Activated CD8-positive, alpha-beta memory T cell treated with anti-CD3 and anti-CD28 coated beads for 36 hours (primary cell): ENCODE results near the gene LRCH1. TPM values are rescaled to one million over a fixed set of nuclear protein-coding genes. Genes with fewer than 3 reads are reported as not detected.
"Not testable (repeated sequence)": the region's sequence is repeated elsewhere in the genome, so short reads cannot be mapped to it uniquely, and the experiment has no call there.

Source experiments
- CTCF ChIA-PET: fragments of 350-600 bp; sonication (Branson Sonifier 250); formaldehyde crosslinking; loops from one replicate; lab custom pipeline; 2021; ENCODE audit warnings: antibody characterized with exemption; lab: Charles Lee
- POLR2A ChIA-PET: fragments of 350-600 bp; sonication (Branson Sonifier 250); formaldehyde crosslinking; loops from one replicate; lab custom pipeline; 2021; ENCODE audit warnings: antibody characterized with exemption; lab: Charles Lee
- total RNA-seq, 2 experiments: library from RNA; stranded (reverse); gene quantifications; one replicate each; pipeline ENCODE4 v1.2.3, GENCODE V29; 2021

Gene LRCH1
- total RNA-seq: 10 to 100 TPM; 16.1 to 16.5 TPM

DNA sequence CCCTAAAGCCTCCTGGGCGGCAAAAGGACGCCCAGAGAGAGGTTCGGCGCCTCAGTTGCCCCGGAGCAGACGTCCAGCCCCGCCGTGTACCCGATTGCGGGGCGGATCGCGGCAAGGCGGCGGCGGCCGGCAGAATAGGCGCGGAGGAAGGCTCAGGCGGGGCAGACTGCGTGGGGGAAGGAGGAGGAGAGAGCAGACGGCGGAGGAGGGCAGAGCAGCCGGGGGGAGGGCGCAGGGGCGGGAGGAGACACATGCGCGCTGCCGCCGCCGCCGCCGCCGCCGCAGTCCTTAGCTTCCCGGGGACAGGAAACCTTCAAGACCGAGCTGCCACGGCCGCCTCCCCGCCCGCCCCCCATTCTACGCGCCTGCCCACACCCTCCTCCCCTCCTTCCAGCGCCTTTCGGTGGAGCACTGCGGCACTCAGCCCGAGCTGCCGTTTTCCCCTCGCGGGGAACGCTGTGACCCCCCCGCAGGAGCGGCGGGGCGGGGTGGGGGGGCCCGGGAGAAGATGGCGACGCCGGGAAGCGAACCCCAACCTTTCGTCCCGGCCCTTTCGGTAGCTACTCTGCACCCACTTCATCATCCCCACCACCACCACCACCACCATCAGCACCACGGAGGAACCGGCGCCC, at the start of gene LRCH1:
LRCH1 (plus strand) TSS at position 282 of the 632 bp plus-strand sequence; CDS start at position 509, 227 bp downstream.
- CTCF ChIA-PET: interaction anchor here (1.5 to 1.6 kb wide), 3 partner anchors 115 to 166 kb away, joined by 3 to 6 read pairs (median 4); no protein-coding TSS in a partner anchor
- POLR2A ChIA-PET: interaction anchor here (0.7 to 0.8 kb wide), 3 partner anchors 127 to 245 kb away, joined by 3 read pairs; no protein-coding TSS in a partner anchor

- POLR2A ChIA-PET: no interaction called here
- CTCF ChIA-PET: no interaction called here
These were observed 48.9 kb upstream of the LRCH1 start for GRCh38 chr13:46504036-46504435.

GRCh38 chr13:46507981-46508380, 45.0 kb upstream of the LRCH1 start:
- CTCF ChIA-PET: no interaction called here

GRCh38 chr13:46509981-46510380, 43.0 kb upstream of the LRCH1 start:
- ChIA-PET CTCF (no interaction called here), POLR2A (no interaction called here)

More at GRCh38 chr13:46507981-46508380, 45.0 kb upstream of the LRCH1 start:
- POLR2A ChIA-PET: interaction anchor here (0.6 kb wide), 1 partner anchor 234 kb away, joined by 3 read pairs; no protein-coding TSS in a partner anchor

DNA sequence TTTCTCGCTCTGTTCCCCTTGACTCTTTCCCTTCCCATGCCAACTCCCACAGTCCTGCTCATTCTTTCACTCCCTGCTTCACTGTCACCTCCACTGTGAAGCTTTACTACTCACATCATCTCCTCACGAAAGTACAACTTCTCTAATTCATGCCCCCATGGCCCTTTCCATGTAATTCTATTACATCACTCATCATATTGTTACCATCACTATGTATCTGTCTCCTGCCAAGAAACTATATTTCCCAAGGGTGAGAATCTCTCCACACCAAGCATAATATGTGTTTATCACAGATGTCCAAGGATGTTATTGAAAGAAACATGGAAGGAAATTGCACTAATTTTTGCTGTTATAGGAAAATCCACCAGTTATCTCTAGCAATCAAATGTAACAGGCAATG, 37.2 kb upstream of the LRCH1 start:
- ChIA-PET CTCF (no interaction called here), POLR2A (no interaction called here)

GRCh38 chr13:46516599-46517338, 36.2 kb upstream of the LRCH1 start:
- POLR2A ChIA-PET: no interaction called here
- CTCF ChIA-PET: no interaction called here

DNA sequence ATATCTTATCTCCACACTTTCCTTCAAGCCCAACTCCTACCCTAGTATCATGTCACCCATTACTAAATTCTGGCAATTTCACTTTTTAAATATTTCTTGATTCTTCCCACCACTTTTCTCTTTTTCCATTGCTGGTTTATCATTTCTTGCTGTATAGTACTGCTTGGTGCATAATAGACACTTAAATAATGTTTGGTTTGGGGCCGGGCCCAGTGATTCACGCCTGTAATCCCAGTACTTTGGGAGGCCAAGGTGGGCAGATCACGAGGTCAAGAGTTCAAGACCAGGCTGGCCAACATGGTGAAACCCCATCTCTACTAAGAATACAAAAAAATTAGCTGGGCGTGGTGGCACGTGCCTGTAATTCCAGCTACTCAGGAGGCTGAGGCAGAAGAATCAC, 35.2 kb upstream of the LRCH1 start:
- POLR2A ChIA-PET, CTCF ChIA-PET: not testable (repeated sequence)

DNA sequence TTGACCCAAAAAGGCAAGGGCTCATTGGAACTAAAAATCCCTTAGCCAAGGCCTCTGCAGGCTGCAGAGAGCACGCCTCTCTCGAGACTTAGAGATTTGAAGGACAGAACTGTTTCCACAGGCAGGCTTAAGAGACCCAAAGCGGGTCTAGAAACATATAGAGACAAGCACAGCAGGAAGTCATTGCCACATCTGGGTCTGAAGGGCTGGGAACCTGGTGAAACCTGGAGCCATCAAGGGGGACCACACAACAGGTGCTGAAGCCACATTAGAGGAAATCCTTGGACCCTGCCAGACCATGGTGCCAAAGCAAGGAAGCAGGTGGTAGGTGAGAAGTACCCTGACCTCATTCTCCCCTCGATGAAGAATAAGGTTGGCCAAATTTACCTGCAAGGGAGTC, 33.8 kb upstream of the LRCH1 start:
- CTCF ChIA-PET: no interaction called here
- POLR2A ChIA-PET: no interaction called here

- ChIA-PET POLR2A (no interaction called here), CTCF (interaction anchor here (0.6 kb wide), 1 partner anchor 111 kb away, joined by 3 read pairs; no protein-coding TSS in a partner anchor)
These were observed 32.8 kb upstream of the LRCH1 start for GRCh38 chr13:46520166-46520565.

DNA sequence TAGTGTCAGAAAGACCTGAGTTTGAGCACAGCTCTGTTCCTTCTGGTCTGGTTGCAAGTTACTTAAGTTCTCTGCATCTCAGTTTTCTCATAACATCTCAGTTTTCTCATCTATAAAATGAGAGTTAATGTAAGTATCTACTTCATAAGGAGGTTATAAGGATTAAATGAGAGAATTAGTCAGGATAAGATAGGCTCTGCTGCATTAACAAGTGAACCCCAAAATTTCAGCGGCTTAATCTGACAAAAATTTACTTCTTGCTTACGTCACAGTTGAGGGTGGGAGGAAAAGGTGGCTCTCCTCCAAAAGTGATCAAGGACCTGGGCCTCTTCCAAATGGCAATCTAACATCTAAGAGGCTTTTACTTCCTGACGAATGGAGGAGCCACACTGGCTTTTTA, 31.5 kb upstream of the LRCH1 start:
- POLR2A ChIA-PET: no interaction called here
- CTCF ChIA-PET: no interaction called here

GRCh38 chr13:46521921-46522747, 30.8 kb upstream of the LRCH1 start:
- ChIA-PET CTCF (no interaction called here), POLR2A (no interaction called here)

DNA sequence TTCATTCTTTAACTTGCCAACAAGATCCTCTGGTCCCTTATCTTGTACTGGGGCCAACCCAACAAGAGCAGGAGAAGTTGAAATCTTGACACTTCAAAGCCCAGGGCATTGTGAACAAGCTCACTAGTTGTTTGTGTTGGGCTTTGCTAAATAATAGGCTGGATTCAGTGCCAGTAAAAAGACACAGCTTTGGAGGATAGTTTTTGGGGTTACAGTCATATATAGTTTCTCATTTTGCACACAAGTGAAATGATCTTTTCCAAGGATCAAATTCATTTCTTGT, 30.3 kb upstream of the LRCH1 start:
- CTCF ChIA-PET: no interaction called here
- POLR2A ChIA-PET: no interaction called here

- POLR2A ChIA-PET: no interaction called here
- CTCF ChIA-PET: no interaction called here
These were observed 28.8 kb upstream of the LRCH1 start for GRCh38 chr13:46523972-46524752.

- ChIA-PET CTCF (no interaction called here), POLR2A (no interaction called here)
These were observed 26.8 kb upstream of the LRCH1 start for GRCh38 chr13:46526100-46526735.

DNA sequence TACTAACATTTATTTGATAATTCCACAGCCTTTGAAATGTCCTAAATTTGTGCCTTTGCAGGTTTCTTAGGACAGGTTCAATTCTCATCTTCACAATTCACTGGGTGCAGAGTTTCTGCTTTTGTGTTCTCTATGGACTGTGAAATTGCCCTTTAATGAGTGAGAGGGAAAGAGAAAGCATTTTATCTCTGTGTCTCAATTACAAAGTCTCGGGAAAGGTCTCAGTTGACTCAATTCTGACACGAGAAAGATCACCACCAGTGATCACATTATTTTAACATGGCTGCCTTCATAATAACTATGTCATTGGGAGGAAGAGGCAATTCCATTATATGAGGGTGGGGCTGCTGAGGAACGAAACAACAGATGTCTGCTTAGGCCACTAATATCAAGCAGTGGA, 26.2 kb upstream of the LRCH1 start:
- CTCF ChIA-PET: no interaction called here
- POLR2A ChIA-PET: no interaction called here

GRCh38 chr13:46527237-46527636, 25.7 kb upstream of the LRCH1 start:
- ChIA-PET POLR2A (no interaction called here), CTCF (no interaction called here)

DNA sequence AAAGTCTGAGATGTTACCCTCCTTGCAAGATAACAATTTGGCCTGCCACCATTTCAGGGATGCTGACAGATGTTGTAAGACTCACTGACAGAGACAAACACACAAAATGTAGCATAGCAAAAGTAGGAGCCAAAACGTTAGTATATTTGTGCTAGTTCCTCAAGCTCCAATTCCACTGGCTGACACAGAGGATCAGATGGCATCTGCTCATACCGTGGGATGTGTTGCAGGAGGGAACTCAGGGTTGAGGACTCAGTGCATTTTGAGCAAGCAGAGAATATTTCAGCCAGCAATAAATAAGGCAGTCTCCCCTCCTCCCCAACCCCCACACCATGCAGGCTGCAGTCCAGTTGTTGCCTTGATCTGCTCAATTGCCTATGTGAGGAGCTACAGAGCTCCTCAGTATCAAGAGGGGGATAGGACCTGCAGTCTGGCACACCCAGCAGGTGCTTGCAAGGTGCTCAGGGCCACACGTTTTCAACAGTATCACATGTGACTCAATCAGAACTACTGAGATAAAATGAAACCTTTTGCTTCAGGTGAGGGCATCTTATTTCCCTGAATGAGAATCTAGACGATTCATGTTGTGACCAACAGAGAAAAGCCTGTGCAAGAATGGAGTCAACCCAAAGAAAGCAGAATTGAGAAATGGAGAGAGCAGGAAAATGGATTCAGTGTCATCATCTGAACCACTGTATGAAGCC, 23.6 kb upstream of the LRCH1 start:
- ChIA-PET POLR2A (no interaction called here), CTCF (no interaction called here)

- ChIA-PET POLR2A (no interaction called here), CTCF (no interaction called here)
These were observed 22.7 kb upstream of the LRCH1 start for GRCh38 chr13:46530084-46530935.
